ENCODE measurements around the gene ARPP21. TPM values are rescaled to one million over a fixed set of nuclear protein-coding genes. Genes with fewer than 3 reads are reported as not detected.

The ARPP21 gene
- polyA plus RNA-seq, 1 donor from 2014 or later = 12.8 TPM

DNA sequence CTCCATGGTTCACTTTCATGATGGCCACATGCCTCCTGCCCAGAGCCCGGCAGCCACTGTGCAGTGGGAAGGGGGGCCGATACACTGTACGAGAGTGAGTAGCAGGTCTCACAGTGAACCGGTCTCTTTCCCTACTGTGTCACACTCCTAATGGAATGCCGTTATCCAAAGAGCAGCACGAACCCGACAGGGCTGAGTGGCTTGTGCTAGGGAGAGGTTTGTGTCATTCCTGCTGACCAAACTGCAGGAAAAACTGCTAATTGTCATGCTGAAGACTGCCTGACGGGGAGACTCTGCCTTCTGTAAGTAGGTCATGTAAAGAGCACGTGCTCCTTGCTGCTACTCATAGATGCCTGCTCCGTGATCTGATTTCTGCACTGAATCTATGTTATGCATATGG is 105.1 kb downstream of the ARPP21 start:
- Histone ChIP-seq H3K9me3 (ENCODE audit: low read length) (no peaks in the 10 kb centered on the region), H3K4me2 (ENCODE audit: low read length) (no peak overlapping the region), H3K4me3 (ENCODE audit: low read length) (peak overlapping the region; percentile 43), H4K20me1 (ENCODE audit: insufficient read depth) (no peaks in the 10 kb centered on the region), H3K36me3 (ENCODE audit: insufficient read depth, low read length) (no peaks in the 10 kb centered on the region), H3K9me2 (ENCODE audit: insufficient read depth, low read length) (no peaks in the 10 kb centered on the region), H3K27ac (ENCODE audit: low read length) (peak overlapping the region; percentile 66), H3F3A (ENCODE audit: insufficient read depth, low read length, poor library complexity, severe bottlenecking) (no peaks in the 10 kb centered on the region), H3K27me3 (ENCODE audit: insufficient read depth, low read depth, low read length) (no peaks in the 10 kb centered on the region), H3K9ac (ENCODE audit: low read length) (peak overlapping the region; percentile 33), H2AFZ (ENCODE audit: low read depth, low read length) (no peak overlapping the region), H3K79me2 (replicated peaks; ENCODE audit: insufficient read depth, low read length) (no peaks in the 10 kb centered on the region)
- TF ChIP-seq CTCF (IDR thresholded peaks at IDR 0.05; ENCODE audit: poor library complexity, severe bottlenecking) = peak; percentile 23
- TF ChIP-seq SMC3 (conservative IDR thresholded peaks at IDR 0.05; ENCODE audit: poor library complexity) = peak; percentile 44
- TF ChIP-seq EP300 (conservative IDR thresholded peaks at IDR 0.05; ENCODE audit: poor library complexity, severe bottlenecking) = peak; percentile 69
- TF ChIP-seq TAF1 (IDR thresholded peaks at IDR 0.05; ENCODE audit: low read depth) = no peak
- peak; percentile 66 for TF ChIP-seq MXI1 (conservative IDR thresholded peaks at IDR 0.05; ENCODE audit: poor library complexity, severe bottlenecking)
- peak; percentile 51 for TF ChIP-seq RAD21 (conservative IDR thresholded peaks at IDR 0.05)
- TF ChIP-seq POLR2AphosphoS5 (IDR thresholded peaks at IDR 0.05) = peak; percentile 62
- no peak for TF ChIP-seq EZH2 (IDR thresholded peaks at IDR 0.05; ENCODE audit: borderline replicate concordance, insufficient read depth, low read length, poor library complexity, severe bottlenecking)
- TF ChIP-seq REST (IDR thresholded peaks at IDR 0.05; ENCODE audit: borderline replicate concordance) = peak; percentile 99

DNA sequence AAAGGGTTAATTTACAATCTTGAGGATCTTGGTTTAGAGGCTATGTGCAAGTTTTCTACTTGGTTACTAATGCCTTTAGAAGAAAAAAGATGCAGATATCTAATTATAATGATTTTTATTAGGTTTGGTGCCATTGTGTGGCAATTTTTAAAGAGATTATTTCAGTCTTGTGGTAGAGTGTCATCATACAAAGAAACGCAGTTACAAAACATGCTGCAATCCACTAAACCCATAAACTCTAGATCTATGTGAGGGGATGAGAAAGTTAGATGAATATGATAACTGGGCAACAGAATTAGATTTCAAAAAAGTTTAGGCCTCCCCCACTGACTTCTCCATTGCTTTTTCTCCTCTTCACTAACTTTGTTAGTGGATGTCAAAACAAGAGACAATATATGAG is 106.0 kb downstream of the ARPP21 start:
- H3K27me3 ChIP-seq (ENCODE audit: insufficient read depth, low read depth, low read length) = no peaks in the 10 kb centered on the region
- no peak overlapping the region for H2AFZ ChIP-seq (ENCODE audit: low read depth, low read length)
- H3K36me3 ChIP-seq (ENCODE audit: insufficient read depth, low read length) = no peaks in the 10 kb centered on the region
- H3K9me2 ChIP-seq (ENCODE audit: insufficient read depth, low read length) = no peaks in the 10 kb centered on the region
- no peak overlapping the region for H3K4me3 ChIP-seq (ENCODE audit: low read length)
- H3K4me2 ChIP-seq (ENCODE audit: low read length) = no peak overlapping the region
- no peaks in the 10 kb centered on the region for H4K20me1 ChIP-seq (ENCODE audit: insufficient read depth)
- H3F3A ChIP-seq (ENCODE audit: insufficient read depth, low read length, poor library complexity, severe bottlenecking) = no peaks in the 10 kb centered on the region
- peak overlapping the region; percentile 66 for H3K27ac ChIP-seq (ENCODE audit: low read length)
- no peaks in the 10 kb centered on the region for H3K79me2 ChIP-seq (replicated peaks; ENCODE audit: insufficient read depth, low read length)
- H3K9ac ChIP-seq (ENCODE audit: low read length) = no peak overlapping the region
- H3K9me3 ChIP-seq (ENCODE audit: low read length) = no peaks in the 10 kb centered on the region
- TF ChIP-seq TAF1 (IDR thresholded peaks at IDR 0.05; ENCODE audit: low read depth) (no peak), REST (IDR thresholded peaks at IDR 0.05; ENCODE audit: borderline replicate concordance) (no peak), RAD21 (conservative IDR thresholded peaks at IDR 0.05) (no peak), MXI1 (conservative IDR thresholded peaks at IDR 0.05; ENCODE audit: poor library complexity, severe bottlenecking) (no peak), CTCF (IDR thresholded peaks at IDR 0.05; ENCODE audit: poor library complexity, severe bottlenecking) (no peak), SMC3 (conservative IDR thresholded peaks at IDR 0.05; ENCODE audit: poor library complexity) (no peak)

Data from neural cell (in vitro differentiated cells).